H9 (cell line): ENCODE results near the gene PXDC1. TPM values are rescaled to one million over a fixed set of nuclear protein-coding genes. Genes with fewer than 3 reads are reported as not detected.

ENCODE experiments used
- DNase-seq: peaks from one replicate; pipeline ENCODE4 v3.0.0-alpha.2; 2017
- H2AFZ ChIP-seq: one replicate; pipeline ENCODE4 v1.6.1; 2013; ENCODE audit warnings: mild to moderate bottlenecking, low read length, control low read depth, moderate library complexity
- H2AK5ac ChIP-seq: 2 replicates; pipeline ENCODE4 v1.6.1; 2013; ENCODE audit warnings: low read length, control low read depth, mixed read lengths; ENCODE audit not compliant: insufficient read length
- H2BK120ac ChIP-seq: one replicate; pipeline ENCODE4 v1.6.1; 2013; ENCODE audit warnings: low read depth, mild to moderate bottlenecking, low read length, control low read depth, inconsistent platforms; ENCODE audit not compliant: poor library complexity, severe bottlenecking
- H2BK12ac ChIP-seq: 2 replicates; pipeline ENCODE4 v1.6.1; 2013; ENCODE audit warnings: low read length, control low read depth, mixed read lengths, low read depth; ENCODE audit not compliant: insufficient read length
- H2BK15ac ChIP-seq: 2 replicates; pipeline ENCODE4 v1.6.1; 2013; ENCODE audit warnings: low read depth, low read length, control low read depth
- H2BK20ac ChIP-seq: one replicate; pipeline ENCODE4 v1.6.1; 2013; ENCODE audit warnings: low read depth, mild to moderate bottlenecking, low read length, control low read depth, inconsistent platforms; ENCODE audit not compliant: poor library complexity, severe bottlenecking
- H2BK5ac ChIP-seq: 2 replicates; pipeline ENCODE4 v1.6.1; 2013; ENCODE audit warnings: low read length, control low read depth, mixed read lengths; ENCODE audit not compliant: insufficient read length
- H3K14ac ChIP-seq: 2 replicates; pipeline ENCODE4 v1.6.1; 2013; ENCODE audit warnings: low read length, control low read depth; ENCODE audit not compliant: insufficient read depth
- H3K18ac ChIP-seq: 2 replicates; pipeline ENCODE4 v1.6.1; 2013; ENCODE audit warnings: low read depth, mild to moderate bottlenecking, mixed read lengths, low read length, control low read depth; ENCODE audit not compliant: insufficient read length
- H3K23ac ChIP-seq: 2 replicates; pipeline ENCODE4 v1.6.1; 2013; ENCODE audit warnings: low read length, control low read depth, mixed read lengths, low read depth; ENCODE audit not compliant: insufficient read length
- H3K23me2 ChIP-seq: 2 replicates; pipeline ENCODE4 v1.6.1; 2013; ENCODE audit warnings: low read depth, mild to moderate bottlenecking, mixed read lengths, low read length, control low read depth; ENCODE audit not compliant: insufficient read length, poor library complexity, severe bottlenecking
- H3K27ac ChIP-seq: 2 replicates; pipeline ENCODE4 v1.5.1; 2013; ENCODE audit warnings: low read length, control low read depth, mixed read lengths, low read depth; ENCODE audit not compliant: insufficient read length
- H3K27me3 ChIP-seq: 2 replicates; pipeline ENCODE4 v1.6.1; 2013; ENCODE audit warnings: low read length, control low read depth, inconsistent platforms; ENCODE audit not compliant: insufficient read depth
- H3K4ac ChIP-seq: 2 replicates; pipeline ENCODE4 v1.6.1; 2013; ENCODE audit warnings: low read depth, mild to moderate bottlenecking, control low read depth, inconsistent platforms, low read length, moderate library complexity
- H3K4me1 ChIP-seq: 2 replicates; pipeline ENCODE4 v1.6.1; 2013; ENCODE audit warnings: low read length, control low read depth, inconsistent platforms; ENCODE audit not compliant: insufficient read depth
- H3K4me2 ChIP-seq: 2 replicates; pipeline ENCODE4 v1.6.1; 2013; ENCODE audit warnings: low read length, control low read depth, mixed read lengths; ENCODE audit not compliant: insufficient read length, insufficient read depth
- H3K56ac ChIP-seq: 2 replicates; pipeline ENCODE4 v1.6.1; 2013; ENCODE audit warnings: low read depth, mild to moderate bottlenecking, mixed read lengths, low read length, control low read depth; ENCODE audit not compliant: insufficient read length
- H3K79me1 ChIP-seq: 2 replicates; pipeline ENCODE4 v1.6.1; 2013; ENCODE audit warnings: low read depth, mild to moderate bottlenecking, moderate library complexity, low read length, control low read depth, inconsistent platforms; ENCODE audit not compliant: insufficient read depth, poor library complexity, severe bottlenecking
- H3K79me2 ChIP-seq: 2 replicates; pipeline ENCODE4 v1.6.1; 2013; ENCODE audit warnings: low read length, control low read depth, inconsistent platforms; ENCODE audit not compliant: insufficient read depth
- H3K9ac ChIP-seq: 2 replicates; pipeline ENCODE4 v1.6.1; 2013; ENCODE audit warnings: low read length, control low read depth, mixed read lengths; ENCODE audit not compliant: insufficient read length; ENCODE audit errors: extremely low read depth
- H3K9me3 ChIP-seq: one replicate; pipeline ENCODE4 v1.6.1; 2013; ENCODE audit warnings: low read depth, low read length, inconsistent platforms; ENCODE audit not compliant: control insufficient read depth
- H3T11ph ChIP-seq: one replicate; pipeline ENCODE4 v1.6.1; 2013; ENCODE audit warnings: mild to moderate bottlenecking, low read length, control low read depth, inconsistent platforms
- H4K20me1 ChIP-seq: one replicate; pipeline ENCODE4 v1.6.1; 2013; ENCODE audit not compliant: control insufficient read depth, insufficient read length, insufficient read depth
- H4K5ac ChIP-seq: 2 replicates; pipeline ENCODE4 v1.6.1; 2013; ENCODE audit warnings: low read depth, mild to moderate bottlenecking, mixed read lengths, low read length, control low read depth; ENCODE audit not compliant: insufficient read length
- H4K8ac ChIP-seq: replicated peaks from 2 replicates; pipeline ENCODE4 v1.6.1; 2013; ENCODE audit warnings: low read length, control low read depth, mixed read lengths, low read depth; ENCODE audit not compliant: insufficient read length
- H4K91ac ChIP-seq: 2 replicates; pipeline ENCODE4 v1.6.1; 2013; ENCODE audit warnings: low read depth, mild to moderate bottlenecking, moderate library complexity, mixed read lengths, low read length, control low read depth; ENCODE audit not compliant: insufficient read length
- H3K27ac Mint-ChIP-seq, 3 experiments: 2 replicates in 2 of 3; 3 replicates in 1 of 3; pipeline ENCODE4 v1.8.0; 2020 to 2021; ENCODE audit warnings: mixed read lengths in 3 of 3, mild to moderate bottlenecking in 1 of 3, moderate library complexity in 1 of 3
- H3K27me3 Mint-ChIP-seq: 2 replicates; pipeline ENCODE4 v1.8.0; 2021; ENCODE audit warnings: low read depth, mild to moderate bottlenecking, moderate library complexity, mixed read lengths
- H3K36me3 Mint-ChIP-seq, 3 experiments: 2 replicates in 2 of 3; 3 replicates in 1 of 3; pipeline ENCODE4 v1.8.0; 2020 to 2021; ENCODE audit warnings: low read depth in 3 of 3, mixed read lengths in 3 of 3; ENCODE audit not compliant: insufficient read depth in 1 of 3
- H3K4me1 Mint-ChIP-seq, 2 experiments: 2 replicates each; pipeline ENCODE4 v1.8.0; 2020; ENCODE audit warnings: mixed read lengths in 2 of 2
- H3K4me3 Mint-ChIP-seq, 2 experiments: 2 replicates in 1 of 2; 3 replicates in 1 of 2; pipeline ENCODE4 v1.8.0; 2020 to 2021; ENCODE audit warnings: mild to moderate bottlenecking in 2 of 2, mixed read lengths in 2 of 2, moderate library complexity in 1 of 2
- H3K9me3 Mint-ChIP-seq, 2 experiments: 2 replicates in 1 of 2; 3 replicates in 1 of 2; pipeline ENCODE4 v1.8.0; 2020; ENCODE audit warnings: mild to moderate bottlenecking in 2 of 2, mixed read lengths in 2 of 2, moderate library complexity in 1 of 2
- WGBS: extraction: QIAGEN DNeasy Blood & Tissue Kit; methylation state at CpG from one replicate; pipeline ENCODE4 v1.1.7; 2013; ENCODE audit warnings: missing lambda C conversion rate, low lambda C conversion rate, mixed read lengths; ENCODE audit not compliant: insufficient read length; ENCODE audit errors: extremely low coverage; 5-methylcytosine and 5-hydroxymethylcytosine counted together
- total RNA-seq: library from RNA; stranded (reverse); gene quantifications from 2 replicates; pipeline ENCODE4 v1.2.1, GENCODE V29; 2021
- TF ChIP-seq, protein P1 (sequence below): fragments of 200-600 bp; sonication (generic); conservative IDR thresholded peaks from 3 replicates; pipeline ENCODE4 v1.8.0; 2021; ENCODE audit warnings: antibody characterized with exemption, mild to moderate bottlenecking

Gene PXDC1
- total RNA-seq, 1 experiment from 2014 or later: 3.1 TPM

- Mint-ChIP-seq H3K36me3 (no peaks in the 10 kb centered on the region; a peak in 1 of 7 replicates), H3K4me1 (peaks cover 47 to 61% of the 10 kb centered on the region in 2 experiments), H3K4me3 (peak overlapping the region; percentile 53 to 74), H3K27me3 (peaks cover 67% of the 10 kb centered on the region), H3K27ac (no peak overlapping the region), H3K9me3 (no peaks in the 10 kb centered on the region)
- TF ChIP-seq, protein P1, sequence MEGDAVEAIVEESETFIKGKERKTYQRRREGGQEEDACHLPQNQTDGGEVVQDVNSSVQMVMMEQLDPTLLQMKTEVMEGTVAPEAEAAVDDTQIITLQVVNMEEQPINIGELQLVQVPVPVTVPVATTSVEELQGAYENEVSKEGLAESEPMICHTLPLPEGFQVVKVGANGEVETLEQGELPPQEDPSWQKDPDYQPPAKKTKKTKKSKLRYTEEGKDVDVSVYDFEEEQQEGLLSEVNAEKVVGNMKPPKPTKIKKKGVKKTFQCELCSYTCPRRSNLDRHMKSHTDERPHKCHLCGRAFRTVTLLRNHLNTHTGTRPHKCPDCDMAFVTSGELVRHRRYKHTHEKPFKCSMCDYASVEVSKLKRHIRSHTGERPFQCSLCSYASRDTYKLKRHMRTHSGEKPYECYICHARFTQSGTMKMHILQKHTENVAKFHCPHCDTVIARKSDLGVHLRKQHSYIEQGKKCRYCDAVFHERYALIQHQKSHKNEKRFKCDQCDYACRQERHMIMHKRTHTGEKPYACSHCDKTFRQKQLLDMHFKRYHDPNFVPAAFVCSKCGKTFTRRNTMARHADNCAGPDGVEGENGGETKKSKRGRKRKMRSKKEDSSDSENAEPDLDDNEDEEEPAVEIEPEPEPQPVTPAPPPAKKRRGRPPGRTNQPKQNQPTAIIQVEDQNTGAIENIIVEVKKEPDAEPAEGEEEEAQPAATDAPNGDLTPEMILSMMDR: no peak
- Histone ChIP-seq H3K18ac (no peak overlapping the region), H3T11ph (no peak overlapping the region), H2BK12ac (no peak overlapping the region), H2AFZ (no peak overlapping the region), H2AK5ac (no peak overlapping the region), H3K14ac (no peak overlapping the region), H2BK5ac (no peak overlapping the region), H3K27me3 (peaks cover 13% of the 10 kb centered on the region; the same call in 1 of the 2 replicates), H3K23me2 (peaks cover 6% of the 10 kb centered on the region), H3K79me1 (no peaks in the 10 kb centered on the region), H4K8ac (no peak overlapping the region), H3K4me1 (peaks cover 5% of the 10 kb centered on the region; the same call in 1 of the 2 replicates), H4K5ac (no peak overlapping the region), H2BK20ac (no peak overlapping the region), H3K79me2 (no peaks in the 10 kb centered on the region), H2BK15ac (no peak overlapping the region), H4K91ac (no peak overlapping the region), H3K9ac (no peak overlapping the region), H3K9me3 (no peaks in the 10 kb centered on the region), H3K27ac (no peak overlapping the region), H3K23ac (no peak overlapping the region), H3K4me2 (peak overlapping the region; percentile 33), H4K20me1 (no peaks in the 10 kb centered on the region), H2BK120ac (no peak overlapping the region), H3K56ac (no peak overlapping the region), H3K4ac (no peak overlapping the region)
- DNase-seq: no peak
- WGBS: no CpG with 5 or more reads among the region's 22 CpGs
Measured at GRCh38 chr6:3752531-3753227, 1.2 kb upstream of the PXDC1 start.
